HL-60/S4 treated with phorbol 12-myristate 13-acetate at 8.2 ng/mL for 4 days and 3 days (cell line): ENCODE data around the gene VTI1A.
"Not testable (repeated sequence)": the region's sequence is repeated elsewhere in the genome, so short reads cannot be mapped to it uniquely, and the experiment has no call there.

Experiments
- in situ Hi-C: fragments of 300-500 bp; cut with MboI; formaldehyde crosslinking; loops from 2 replicates; pipeline ENCODE4 v1.15.0; 2022; ENCODE audit warnings: low sequenced_read_pairs

VTI1A gene

GRCh38 chr10:112446855-112447619 is at the start of gene VTI1A, which contains the start of gene ZDHHC6:
Gene VTI1A (plus strand): TSS chr10:112447215. CDS start chr10:112447374, 159 bp downstream.
Gene ZDHHC6 (minus strand): TSS chr10:112446914. CDS start chr10:112445436, 1,478 bp downstream.
- in situ Hi-C loops, result no loop called here

- in situ Hi-C loops, result no loop called here
Observed at GRCh38 chr10:112397592-112397991, 49.4 kb upstream of the VTI1A start.

- in situ Hi-C loops, result no loop called here
Observed at GRCh38 chr10:112402917-112403316, 44.1 kb upstream of the VTI1A start.

GRCh38 chr10:112404617-112405016 is 42.4 kb upstream of the VTI1A start:
- in situ Hi-C loops, result no loop called here

GRCh38 chr10:112406806-112407205 is 40.2 kb upstream of the VTI1A start:
- in situ Hi-C loops, result not testable (repeated sequence)

GRCh38 chr10:112407696-112408095 is 39.3 kb upstream of the VTI1A start:
- in situ Hi-C loops, result no loop called here

GRCh38 chr10:112409299-112409698 is 37.7 kb upstream of the VTI1A start:
- in situ Hi-C loops, result no loop called here

- in situ Hi-C loops, result no loop called here
Observed at GRCh38 chr10:112409755-112410154, 37.3 kb upstream of the VTI1A start.

GRCh38 chr10:112412696-112413095 is 34.3 kb upstream of the VTI1A start:
- in situ Hi-C loops, result no loop called here

- in situ Hi-C loops, result no loop called here
Observed at GRCh38 chr10:112421731-112422130, 25.3 kb upstream of the VTI1A start.

- in situ Hi-C loops, result no loop called here
Observed at GRCh38 chr10:112424651-112425050, 22.4 kb upstream of the VTI1A start.

GRCh38 chr10:112426111-112426510 is 20.9 kb upstream of the VTI1A start:
- in situ Hi-C loops, result no loop called here

- in situ Hi-C loops, result no loop called here
Observed at GRCh38 chr10:112429147-112429546, 17.9 kb upstream of the VTI1A start.

- in situ Hi-C loops, result no loop called here
Observed at GRCh38 chr10:112429654-112430230, 17.3 kb upstream of the VTI1A start.

- in situ Hi-C loops, result no loop called here
Observed at GRCh38 chr10:112433136-112433535, 13.9 kb upstream of the VTI1A start.

GRCh38 chr10:112434988-112435619 is 11.9 kb upstream of the VTI1A start:
- in situ Hi-C loops, result no loop called here

- in situ Hi-C loops, result no loop called here
Observed at GRCh38 chr10:112438356-112438755, 8.7 kb upstream of the VTI1A start.

- in situ Hi-C loops, result no loop called here
Observed at GRCh38 chr10:112441520-112441919, 5.5 kb upstream of the VTI1A start.

GRCh38 chr10:112442063-112442462 is 5.0 kb upstream of the VTI1A start:
- in situ Hi-C loops, result no loop called here

- in situ Hi-C loops, result no loop called here
Observed at GRCh38 chr10:112446055-112446854, 760 bp upstream of the VTI1A start.

- in situ Hi-C loops, result no loop called here
Observed at GRCh38 chr10:112447620-112447928, 559 bp downstream of the VTI1A start.
